ENCODE results near the gene PPP1R10.
"Not testable (repeated sequence)": the region's sequence is repeated elsewhere in the genome, so short reads cannot be mapped to it uniquely, and the experiment has no call there.

Gene PPP1R10

GRCh38 chr6:30616811-30617564 is at the start of gene PPP1R10:
Gene PPP1R10 (minus strand): TSS chr6:30617243. CDS start chr6:30609944, 7,299 bp downstream.
- peak within 1 kb of the TSS; percentile 99 for H3K4me3 ChIP-seq (ENCODE audit: low read depth, low read length)
- DNase-seq (ENCODE audit: low read depth), result peak; percentile 100
- TF ChIP-seq POLR2A (IDR thresholded peaks at IDR 0.05; ENCODE audit: extremely low read depth, insufficient read length) (peak; percentile 99), CTCF (IDR thresholded peaks at IDR 0.05; ENCODE audit: low read depth, low read length) (no peak), MYC (IDR thresholded peaks at IDR 0.05; ENCODE audit: low read depth, low read length) (peak; percentile 92)
- TF ChIP-seq, protein P1, sequence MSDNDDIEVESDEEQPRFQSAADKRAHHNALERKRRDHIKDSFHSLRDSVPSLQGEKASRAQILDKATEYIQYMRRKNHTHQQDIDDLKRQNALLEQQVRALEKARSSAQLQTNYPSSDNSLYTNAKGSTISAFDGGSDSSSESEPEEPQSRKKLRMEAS (IDR thresholded peaks at IDR 0.05; ENCODE audit: low read depth, low read length), result peak; percentile 82

- H3K4me3 ChIP-seq (ENCODE audit: low read depth, low read length), result not testable (repeated sequence)
- peak; percentile 55 for DNase-seq (ENCODE audit: low read depth)
Observed at GRCh38 chr6:30666300-30666699, 49.3 kb upstream of the PPP1R10 start.

GRCh38 chr6:30664994-30665767 is 48.1 kb upstream of the PPP1R10 start:
- no peak overlapping the region for H3K4me3 ChIP-seq (ENCODE audit: low read depth, low read length)

DNA sequence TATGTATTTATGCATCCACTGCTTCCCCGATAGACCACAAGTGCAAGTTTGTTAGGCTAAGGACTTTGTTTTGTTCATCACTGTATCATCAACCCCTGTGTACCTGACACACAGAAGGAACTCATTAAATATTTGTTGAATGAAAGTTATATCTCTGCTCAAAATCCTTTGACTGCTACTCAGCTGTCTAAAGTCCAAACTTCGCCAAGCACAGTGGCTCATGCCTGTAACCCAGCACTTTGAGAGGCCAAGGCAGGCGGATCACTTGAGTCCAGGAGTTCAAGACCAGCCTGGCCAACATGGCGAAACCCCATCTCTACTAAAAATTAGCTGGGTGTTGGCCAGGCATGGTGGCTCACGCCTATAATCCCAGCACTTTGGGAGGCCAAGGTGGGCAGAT is 40.9 kb upstream of the PPP1R10 start:
- not testable (repeated sequence) for DNase-seq (ENCODE audit: low read depth); H3K4me3 ChIP-seq (ENCODE audit: low read depth, low read length)

More at GRCh38 chr6:30664994-30665767, 48.1 kb upstream of the PPP1R10 start:
- no peak for DNase-seq (ENCODE audit: low read depth)
- TF ChIP-seq POLR2A (IDR thresholded peaks at IDR 0.05; ENCODE audit: extremely low read depth, insufficient read length), result no peak
- TF ChIP-seq CTCF (IDR thresholded peaks at IDR 0.05; ENCODE audit: low read depth, low read length), result no peak
- no peak for TF ChIP-seq MYC (IDR thresholded peaks at IDR 0.05; ENCODE audit: low read depth, low read length)
- TF ChIP-seq, protein P1 (IDR thresholded peaks at IDR 0.05; ENCODE audit: low read depth, low read length), result no peak

- no peak overlapping the region for H3K4me3 ChIP-seq (ENCODE audit: low read depth, low read length)
- TF ChIP-seq, protein P1 (IDR thresholded peaks at IDR 0.05; ENCODE audit: low read depth, low read length), result no peak
- TF ChIP-seq POLR2A (IDR thresholded peaks at IDR 0.05; ENCODE audit: extremely low read depth, insufficient read length), result no peak
- TF ChIP-seq CTCF (IDR thresholded peaks at IDR 0.05; ENCODE audit: low read depth, low read length), result no peak
- no peak for TF ChIP-seq MYC (IDR thresholded peaks at IDR 0.05; ENCODE audit: low read depth, low read length)
- no peak for DNase-seq (ENCODE audit: low read depth)
Observed at GRCh38 chr6:30657454-30657853, 40.4 kb upstream of the PPP1R10 start.

DNA sequence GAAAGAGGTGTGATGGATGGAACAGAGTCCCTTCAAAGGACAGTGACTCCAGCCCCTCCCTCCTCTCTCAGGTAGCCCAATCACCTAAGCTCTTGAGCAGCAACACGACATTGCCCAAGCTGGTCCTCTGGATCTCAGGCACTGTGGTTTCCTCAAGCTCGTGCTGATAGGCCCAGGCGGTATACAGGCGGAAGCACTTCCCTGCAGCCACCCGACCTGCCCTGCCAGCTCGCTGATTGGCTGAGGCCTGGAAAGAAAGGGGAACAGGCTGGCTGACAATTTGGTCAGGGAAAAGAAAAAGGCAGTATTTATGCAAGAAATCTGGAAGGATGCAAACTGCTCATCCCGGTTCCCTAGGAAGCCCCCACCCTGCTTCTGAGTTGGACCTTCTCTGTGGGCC is 39.5 kb upstream of the PPP1R10 start:
- DNase-seq (ENCODE audit: low read depth), result peak; percentile 12
- TF ChIP-seq POLR2A (IDR thresholded peaks at IDR 0.05; ENCODE audit: extremely low read depth, insufficient read length) (no peak), CTCF (IDR thresholded peaks at IDR 0.05; ENCODE audit: low read depth, low read length) (no peak), MYC (IDR thresholded peaks at IDR 0.05; ENCODE audit: low read depth, low read length) (no peak)
- TF ChIP-seq, protein P1 (IDR thresholded peaks at IDR 0.05; ENCODE audit: low read depth, low read length), result no peak
- no peak overlapping the region for H3K4me3 ChIP-seq (ENCODE audit: low read depth, low read length)
